ENCODE measurements around the gene AGPAT4.

The AGPAT4 gene

DNA sequence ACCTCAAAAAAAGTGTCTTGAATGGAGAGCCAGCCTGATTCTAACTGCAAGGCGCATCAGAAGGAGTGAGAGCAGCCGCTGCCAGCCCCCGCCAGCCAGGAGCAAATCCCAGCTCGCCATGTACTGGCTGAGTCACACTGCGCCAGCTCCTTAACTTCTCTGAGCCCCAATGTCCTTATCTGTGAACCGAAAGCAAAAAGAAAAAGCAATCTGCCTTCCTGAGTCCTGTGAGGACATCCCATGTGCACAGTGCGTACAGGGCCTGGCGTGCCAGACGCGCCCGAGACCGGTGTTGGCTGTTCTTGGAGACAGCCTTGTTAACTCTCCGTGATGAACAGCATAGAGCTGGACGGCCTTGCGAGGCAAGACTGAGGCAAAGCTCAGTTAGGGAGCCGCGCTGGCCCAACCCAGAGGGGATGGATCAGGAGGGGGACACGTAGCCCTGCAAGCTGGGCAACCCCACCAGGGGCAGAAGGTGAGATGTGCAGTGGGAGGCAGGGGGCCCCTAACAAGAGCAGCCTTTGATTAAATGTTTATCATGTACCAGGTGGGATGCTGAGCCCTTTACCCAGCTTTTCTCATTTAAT is 122.7 kb downstream of the AGPAT4 start:
- Histone ChIP-seq H2AFZ (ENCODE audit: low read length) (no peak overlapping the region), H3K9me2 (replicated peaks; ENCODE audit: low read depth, low read length) (no peaks in the 10 kb centered on the region), H3K27me3 (ENCODE audit: insufficient read depth, low read length, poor library complexity, severe bottlenecking) (no peaks in the 10 kb centered on the region), H4K20me1 (ENCODE audit: insufficient read depth, low read length, poor library complexity, severe bottlenecking) (no peaks in the 10 kb centered on the region), H3K9ac (ENCODE audit: low read depth, low read length, poor library complexity, severe bottlenecking) (no peak overlapping the region), H3K4me3 (ENCODE audit: low read length, poor library complexity, severe bottlenecking) (no peak overlapping the region), H3K36me3 (ENCODE audit: insufficient read depth, low read length) (no peaks in the 10 kb centered on the region), H3K9me3 (ENCODE audit: insufficient read depth, low read depth, low read length) (no peaks in the 10 kb centered on the region), H3K4me1 (ENCODE audit: insufficient read depth, low read length, poor library complexity, severe bottlenecking) (no peaks in the 10 kb centered on the region), H3K4me2 (ENCODE audit: low read depth, low read length, poor library complexity, severe bottlenecking) (no peak overlapping the region), H3K79me2 (ENCODE audit: insufficient read depth, low read length) (no peaks in the 10 kb centered on the region), H3F3A (ENCODE audit: low read depth) (no peaks in the 10 kb centered on the region)
- TF ChIP-seq, protein P1, sequence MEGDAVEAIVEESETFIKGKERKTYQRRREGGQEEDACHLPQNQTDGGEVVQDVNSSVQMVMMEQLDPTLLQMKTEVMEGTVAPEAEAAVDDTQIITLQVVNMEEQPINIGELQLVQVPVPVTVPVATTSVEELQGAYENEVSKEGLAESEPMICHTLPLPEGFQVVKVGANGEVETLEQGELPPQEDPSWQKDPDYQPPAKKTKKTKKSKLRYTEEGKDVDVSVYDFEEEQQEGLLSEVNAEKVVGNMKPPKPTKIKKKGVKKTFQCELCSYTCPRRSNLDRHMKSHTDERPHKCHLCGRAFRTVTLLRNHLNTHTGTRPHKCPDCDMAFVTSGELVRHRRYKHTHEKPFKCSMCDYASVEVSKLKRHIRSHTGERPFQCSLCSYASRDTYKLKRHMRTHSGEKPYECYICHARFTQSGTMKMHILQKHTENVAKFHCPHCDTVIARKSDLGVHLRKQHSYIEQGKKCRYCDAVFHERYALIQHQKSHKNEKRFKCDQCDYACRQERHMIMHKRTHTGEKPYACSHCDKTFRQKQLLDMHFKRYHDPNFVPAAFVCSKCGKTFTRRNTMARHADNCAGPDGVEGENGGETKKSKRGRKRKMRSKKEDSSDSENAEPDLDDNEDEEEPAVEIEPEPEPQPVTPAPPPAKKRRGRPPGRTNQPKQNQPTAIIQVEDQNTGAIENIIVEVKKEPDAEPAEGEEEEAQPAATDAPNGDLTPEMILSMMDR (conservative IDR thresholded peaks at IDR 0.05; ENCODE audit: low read length), result no peak
- TF ChIP-seq EZH2phosphoT487 (IDR thresholded peaks at IDR 0.05; ENCODE audit: borderline replicate concordance), result no peak

DNA sequence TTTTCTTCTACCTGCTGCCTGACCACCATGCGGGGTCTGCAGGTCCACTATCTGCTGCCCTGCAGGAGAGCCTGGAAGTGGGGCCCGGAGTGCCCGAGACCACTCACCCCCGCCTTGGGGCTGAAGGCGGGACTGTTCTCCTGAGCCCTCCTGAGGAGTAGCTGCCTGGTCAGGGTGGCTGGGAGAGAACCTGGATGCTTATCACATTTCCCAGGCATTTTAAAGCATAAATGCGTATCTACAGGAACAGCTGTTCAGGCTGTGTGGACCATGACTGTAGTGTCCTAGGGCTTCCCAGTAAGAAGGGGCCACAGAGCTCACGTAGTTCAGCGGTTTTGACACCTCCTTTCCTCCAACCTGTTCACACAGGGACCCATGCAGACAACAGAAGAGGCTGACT is 123.3 kb downstream of the AGPAT4 start:
- H3K27me3 ChIP-seq (ENCODE audit: insufficient read depth, low read length, poor library complexity, severe bottlenecking), result no peaks in the 10 kb centered on the region
- no peaks in the 10 kb centered on the region for H3K79me2 ChIP-seq (ENCODE audit: insufficient read depth, low read length)
- H4K20me1 ChIP-seq (ENCODE audit: insufficient read depth, low read length, poor library complexity, severe bottlenecking), result no peaks in the 10 kb centered on the region
- no peak overlapping the region for H2AFZ ChIP-seq (ENCODE audit: low read length)
- TF ChIP-seq EZH2phosphoT487 (IDR thresholded peaks at IDR 0.05; ENCODE audit: borderline replicate concordance), result no peak
- TF ChIP-seq, protein P1 (conservative IDR thresholded peaks at IDR 0.05; ENCODE audit: low read length), result no peak
- no peaks in the 10 kb centered on the region for H3K36me3 ChIP-seq (ENCODE audit: insufficient read depth, low read length)
- no peak overlapping the region for H3K4me3 ChIP-seq (ENCODE audit: low read length, poor library complexity, severe bottlenecking)
- H3K9me3 ChIP-seq (ENCODE audit: insufficient read depth, low read depth, low read length), result no peaks in the 10 kb centered on the region
- H3K9me2 ChIP-seq (replicated peaks; ENCODE audit: low read depth, low read length), result no peaks in the 10 kb centered on the region
- H3K4me1 ChIP-seq (ENCODE audit: insufficient read depth, low read length, poor library complexity, severe bottlenecking), result no peaks in the 10 kb centered on the region
- no peak overlapping the region for H3K4me2 ChIP-seq (ENCODE audit: low read depth, low read length, poor library complexity, severe bottlenecking)
- H3K9ac ChIP-seq (ENCODE audit: low read depth, low read length, poor library complexity, severe bottlenecking), result no peak overlapping the region
- no peaks in the 10 kb centered on the region for H3F3A ChIP-seq (ENCODE audit: low read depth)

DNA sequence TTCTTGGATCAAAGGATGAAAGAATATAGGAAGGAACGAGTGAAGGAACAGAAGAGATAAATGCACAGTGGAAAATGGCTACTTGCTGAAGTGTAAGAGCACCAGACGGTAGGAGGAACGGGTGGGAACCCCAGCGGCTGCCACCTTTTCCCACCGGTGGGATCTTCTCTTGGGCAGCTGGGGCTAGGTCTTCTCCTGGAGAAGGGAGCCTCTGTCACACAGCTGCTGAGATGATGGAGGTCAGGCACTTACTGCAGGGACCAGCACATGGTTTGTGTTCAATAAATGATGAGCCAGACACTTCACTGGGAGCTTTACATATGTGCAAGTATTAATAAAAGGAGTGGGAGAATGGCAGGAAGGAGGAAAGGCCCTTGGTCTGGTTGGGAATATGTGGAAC is 123.7 kb downstream of the AGPAT4 start:
- Histone ChIP-seq H3K27me3 (ENCODE audit: insufficient read depth, low read length, poor library complexity, severe bottlenecking) (no peaks in the 10 kb centered on the region), H3K9ac (ENCODE audit: low read depth, low read length, poor library complexity, severe bottlenecking) (no peak overlapping the region), H4K20me1 (ENCODE audit: insufficient read depth, low read length, poor library complexity, severe bottlenecking) (no peaks in the 10 kb centered on the region), H3K4me1 (ENCODE audit: insufficient read depth, low read length, poor library complexity, severe bottlenecking) (no peaks in the 10 kb centered on the region), H3K4me3 (ENCODE audit: low read length, poor library complexity, severe bottlenecking) (no peak overlapping the region), H3K36me3 (ENCODE audit: insufficient read depth, low read length) (no peaks in the 10 kb centered on the region), H3F3A (ENCODE audit: low read depth) (no peaks in the 10 kb centered on the region), H3K9me3 (ENCODE audit: insufficient read depth, low read depth, low read length) (no peaks in the 10 kb centered on the region), H3K79me2 (ENCODE audit: insufficient read depth, low read length) (no peaks in the 10 kb centered on the region), H2AFZ (ENCODE audit: low read length) (no peak overlapping the region), H3K9me2 (replicated peaks; ENCODE audit: low read depth, low read length) (no peaks in the 10 kb centered on the region), H3K4me2 (ENCODE audit: low read depth, low read length, poor library complexity, severe bottlenecking) (no peak overlapping the region)
- no peak for TF ChIP-seq EZH2phosphoT487 (IDR thresholded peaks at IDR 0.05; ENCODE audit: borderline replicate concordance)
- TF ChIP-seq, protein P1 (conservative IDR thresholded peaks at IDR 0.05; ENCODE audit: low read length), result no peak
